NOMO-1 treated with DMSO at 0.1 percent for 48 hours (cell line): ENCODE measurements around the gene NPRL2.
A peak's percentile ranks its signal among the peaks of the same experiment; 100 is the strongest.

Experiments
- DNase-seq: peaks from one replicate; lab custom pipeline; 2025; ENCODE audit not compliant: unreplicated experiment; lab: John Stamatoyannopoulos, UW

Gene NPRL2

DNA sequence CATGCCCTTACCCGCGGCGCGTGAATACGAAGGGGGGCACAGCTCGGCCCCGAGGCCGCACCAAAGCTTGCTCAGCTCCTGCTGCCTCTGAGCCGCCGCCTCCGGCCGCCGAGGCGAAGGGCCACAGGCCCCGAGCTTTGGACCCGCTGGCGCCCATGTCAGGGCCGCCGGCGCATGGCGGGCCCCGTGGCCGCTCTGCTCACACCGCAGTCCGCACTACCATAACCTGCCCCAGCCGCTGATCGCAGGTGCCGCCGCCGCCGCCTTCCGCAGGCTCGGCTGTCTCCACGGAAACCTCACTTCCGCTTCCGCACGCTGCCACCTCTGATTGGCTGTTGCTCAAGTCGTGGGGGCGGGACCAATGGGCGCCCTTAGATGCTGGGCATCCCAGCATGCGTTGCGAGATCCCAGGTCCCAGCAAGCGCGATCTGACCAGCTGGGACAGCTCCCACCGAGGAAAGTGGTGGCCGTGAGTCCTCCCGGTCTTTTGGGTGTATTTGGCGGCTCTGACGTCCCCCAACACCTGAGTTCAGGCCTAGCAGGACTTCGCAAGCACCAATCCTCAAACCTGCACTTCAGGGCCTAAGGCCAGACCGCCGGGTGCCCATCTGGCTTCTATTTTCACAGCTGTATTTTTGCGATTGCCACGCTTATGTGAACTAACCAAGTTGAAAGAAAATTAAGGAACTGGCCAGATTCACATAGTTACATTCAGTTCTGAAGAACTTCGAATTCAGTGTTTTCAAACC lies 22.5 kb downstream of the NPRL2 start, which contains the start of gene TUSC2:
Gene TUSC2 (minus strand): TSS at position 281 of the 749 bp plus-strand sequence. CDS start 124 bp downstream, at position 157.
- DNase-seq: peak; percentile 97

DNA sequence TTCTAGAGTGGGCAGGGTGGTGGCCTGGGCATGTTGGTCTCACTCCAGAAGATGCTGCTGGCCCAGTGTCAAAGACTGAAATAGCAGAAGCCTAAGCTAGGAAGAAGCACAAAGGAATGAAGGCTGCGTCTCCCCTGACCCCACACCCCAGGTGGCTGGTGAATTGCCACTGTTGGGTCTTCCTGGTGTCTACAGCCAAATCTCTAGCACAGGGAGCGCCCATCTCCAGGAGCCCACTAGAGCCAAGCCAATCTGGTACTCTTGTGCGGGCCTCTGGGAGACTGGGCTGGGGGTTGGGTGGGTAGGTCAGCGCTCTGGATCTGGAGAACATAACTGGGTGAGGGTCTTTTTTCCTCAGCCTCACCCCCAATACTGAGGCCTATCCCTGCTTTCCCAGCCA lies 23.4 kb downstream of the NPRL2 start:
- DNase-seq: no peak

DNA sequence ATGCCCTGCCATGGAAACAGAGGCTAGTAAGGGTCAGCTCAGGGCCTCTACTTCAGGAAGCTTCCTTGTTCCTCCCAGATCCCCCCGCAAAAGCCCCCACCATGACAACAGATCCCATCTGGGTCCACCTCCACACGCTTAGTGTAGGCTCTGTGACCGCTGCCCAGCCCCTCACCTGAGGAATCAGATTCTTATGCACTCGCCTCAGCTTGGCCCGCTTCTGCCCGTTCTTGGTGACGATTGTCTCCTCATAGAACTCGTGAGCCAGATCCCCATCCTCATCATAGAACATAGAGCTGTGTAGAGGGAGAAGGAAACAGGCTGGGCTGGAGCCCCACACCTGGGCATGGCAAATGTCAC lies 24.4 kb downstream of the NPRL2 start:
- DNase-seq: no peak

DNA sequence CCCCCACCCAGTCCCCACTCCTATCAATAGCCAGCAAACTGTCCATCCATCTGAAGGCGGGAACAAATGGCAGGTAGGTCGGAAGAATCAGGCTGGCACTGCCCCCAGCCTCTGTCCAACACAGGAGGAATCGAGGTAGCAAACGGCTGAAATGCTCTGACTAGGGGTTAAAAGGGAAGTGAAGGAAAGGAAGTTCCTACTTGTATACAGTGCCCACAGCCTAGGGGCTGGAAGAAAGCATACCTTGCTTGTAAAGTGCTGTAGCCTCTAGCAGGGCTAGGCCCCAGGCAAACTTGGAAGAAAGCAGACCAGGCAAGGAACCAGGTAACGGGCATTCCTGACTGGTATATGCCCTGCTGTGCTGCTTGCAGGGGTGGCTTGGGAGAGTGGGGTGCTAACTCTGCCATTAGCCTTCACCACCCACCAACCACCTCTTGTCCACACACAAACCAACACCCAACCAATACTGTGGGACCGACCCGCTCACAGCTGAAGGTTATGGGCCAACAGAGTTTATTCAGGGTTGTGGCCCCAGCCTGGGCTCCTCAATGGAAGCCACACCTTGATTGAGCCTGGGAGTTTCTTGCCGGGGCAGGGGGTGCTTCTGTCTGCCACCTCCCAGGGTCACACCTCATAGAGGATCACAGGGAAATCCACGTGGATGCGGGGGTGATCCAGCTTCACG lies 24.9 kb downstream of the NPRL2 start:
- no peak for DNase-seq

DNA sequence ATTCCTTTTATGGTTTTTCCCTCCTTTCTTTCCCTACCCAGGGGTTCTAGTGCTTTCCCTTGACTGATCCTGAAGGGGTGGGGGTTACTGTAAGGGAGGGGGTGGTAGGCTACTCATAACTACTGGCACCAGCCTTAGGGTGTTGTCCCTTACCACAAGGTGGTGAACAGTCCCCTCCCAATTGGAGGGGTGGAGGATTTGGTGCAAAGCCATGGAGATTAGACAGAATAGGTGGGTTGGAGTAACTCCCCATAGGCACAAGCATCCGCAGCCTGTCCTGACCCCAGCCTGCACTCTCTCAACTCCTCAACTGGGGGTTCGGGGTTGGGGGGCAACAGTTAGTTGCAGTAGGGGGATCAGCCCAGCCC lies 25.5 kb downstream of the NPRL2 start:
- no peak for DNase-seq

DNA sequence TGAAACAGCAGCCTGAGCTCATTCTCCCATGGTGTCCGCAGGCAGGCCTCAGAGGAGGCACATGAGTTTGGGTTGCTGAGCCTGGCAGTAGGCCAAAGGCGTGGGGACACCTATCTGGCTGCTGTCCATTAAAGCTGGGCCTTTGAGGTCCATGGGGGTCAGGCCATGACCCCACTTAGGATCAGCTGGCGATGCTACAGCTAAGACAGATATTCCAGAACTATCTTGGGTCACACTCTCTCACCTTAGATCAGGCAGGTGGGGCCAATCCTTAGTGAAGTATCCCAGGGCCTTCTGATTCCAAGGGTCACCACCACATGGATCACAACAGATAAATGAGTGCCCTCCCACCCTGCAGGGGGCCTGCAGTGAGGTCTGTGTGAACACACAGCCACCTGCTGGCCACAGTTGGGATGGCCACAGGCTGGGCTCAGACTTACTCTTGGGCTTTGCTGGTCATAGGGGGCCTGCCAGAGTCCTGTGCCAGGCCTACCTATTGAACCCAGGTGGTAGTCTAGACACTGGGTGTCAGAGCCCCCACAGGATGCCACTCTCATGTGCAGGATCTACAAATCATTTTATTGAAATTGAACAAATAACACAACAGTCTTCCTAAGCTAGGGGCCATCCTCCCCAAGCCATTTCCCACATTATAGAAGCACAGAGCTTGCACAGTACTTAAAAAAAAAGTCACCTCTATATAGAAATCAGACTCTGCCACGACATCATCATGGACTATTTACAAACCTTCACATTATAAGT lies 26.0 kb downstream of the NPRL2 start:
- DNase-seq: peak; percentile 35

DNA sequence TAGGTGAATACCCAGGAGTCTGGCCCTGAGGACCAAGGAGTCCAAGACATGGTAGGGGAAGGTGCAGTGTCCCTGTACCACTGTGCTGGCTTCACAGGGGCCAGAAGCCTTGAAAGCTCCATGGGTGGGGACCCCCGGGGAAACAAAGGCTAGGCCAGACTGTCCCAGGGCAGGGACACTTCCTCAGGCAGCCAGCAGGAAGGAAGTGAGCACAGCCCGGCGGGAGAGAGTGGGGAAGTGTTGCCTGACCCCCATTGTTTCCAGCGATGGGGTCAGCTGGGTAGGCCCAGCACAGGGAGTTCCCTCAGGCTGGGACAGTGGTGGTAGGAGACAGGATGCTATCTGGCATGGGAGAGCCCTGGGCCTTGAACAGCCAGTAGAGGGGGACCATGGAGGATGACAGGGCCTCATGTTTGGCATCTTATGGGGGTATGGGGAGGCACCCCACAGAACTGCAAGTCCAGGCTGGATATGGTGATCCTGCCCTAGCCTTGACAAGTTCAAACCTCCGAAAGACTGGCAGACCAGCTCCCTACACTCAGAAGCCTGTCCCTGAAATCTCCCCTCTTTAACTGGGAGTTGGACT lies 26.9 kb downstream of the NPRL2 start:
- DNase-seq: no peak

DNA sequence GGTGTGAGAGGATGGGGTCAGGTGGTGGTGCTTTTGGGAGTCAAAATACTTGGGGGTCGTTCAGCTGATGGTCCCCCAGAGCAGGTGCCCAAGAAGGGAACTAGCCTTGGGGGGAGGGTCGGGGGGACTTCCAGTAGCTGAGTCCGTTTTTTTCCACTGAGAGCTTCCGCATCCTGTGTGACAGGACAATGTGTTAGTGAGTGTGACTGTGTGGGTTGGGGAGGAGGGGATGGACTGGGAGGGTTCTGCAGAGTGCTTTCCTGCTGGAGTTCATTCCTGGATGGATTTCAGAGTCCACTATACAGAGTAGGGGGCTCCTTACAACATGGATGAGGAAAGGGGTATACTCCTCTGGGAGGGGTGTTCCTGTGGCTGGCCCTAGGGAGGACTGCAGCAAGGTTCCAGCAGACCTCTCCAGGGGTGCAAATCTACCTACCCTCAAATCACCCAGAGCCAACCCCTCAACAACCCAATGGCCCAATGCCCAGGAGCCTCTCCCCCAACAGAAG lies 27.4 kb downstream of the NPRL2 start:
- no peak for DNase-seq

DNA sequence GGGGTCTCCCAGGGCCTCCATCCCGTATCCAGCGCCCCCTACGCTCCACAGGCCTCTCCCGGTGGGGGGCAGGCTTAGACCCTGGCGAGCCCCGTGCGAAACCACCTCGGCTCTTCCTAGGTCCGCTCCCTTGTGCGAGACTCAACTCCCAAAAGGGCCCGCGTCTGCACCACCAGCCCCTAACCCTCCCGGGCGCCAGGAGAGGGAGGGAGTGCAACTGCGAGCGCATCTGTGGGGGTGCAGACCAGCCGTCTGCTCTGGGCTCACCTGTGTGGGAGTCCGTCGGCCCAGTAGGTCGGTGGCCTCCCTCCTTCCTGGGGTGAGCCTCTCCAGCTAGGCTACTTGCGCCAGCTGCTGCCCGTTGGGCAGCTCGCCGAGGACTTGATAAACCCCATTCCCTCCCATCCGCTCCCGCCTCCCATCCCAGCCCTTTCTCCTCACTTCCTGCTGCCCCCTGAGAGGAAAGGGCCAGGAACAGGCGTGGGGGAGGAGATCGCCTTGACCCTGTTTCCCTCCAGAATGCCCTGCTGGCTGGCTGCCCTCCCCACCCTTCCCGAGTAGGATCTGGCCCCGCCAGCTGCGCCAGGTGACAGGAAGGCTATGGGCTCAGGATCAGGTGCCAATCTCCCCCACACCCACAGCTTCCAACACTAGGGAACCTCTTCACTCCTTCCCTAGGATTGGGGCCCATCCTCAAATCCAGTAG lies 28.0 kb downstream of the NPRL2 start, which contains the start of gene HYAL2:
Gene HYAL2 (minus strand): TSS at position 360 of the 706 bp plus-strand sequence. CDS start 2,256 bp downstream, outside the sequence.
- DNase-seq: no peak

DNA sequence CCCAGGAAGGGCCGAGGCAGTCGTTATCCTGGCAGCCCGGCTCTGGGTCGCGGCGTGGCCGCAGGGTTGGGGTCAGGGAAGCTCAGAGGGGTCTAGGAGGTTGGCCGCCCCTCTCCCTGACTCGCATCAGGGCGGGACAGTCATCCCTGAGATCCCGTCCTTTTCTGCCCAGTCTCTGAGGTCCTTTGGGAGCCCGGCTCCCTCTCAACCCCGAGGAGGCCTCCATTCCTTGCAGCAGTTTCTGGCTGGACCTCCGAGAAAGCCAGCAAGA lies 28.5 kb downstream of the NPRL2 start:
- DNase-seq: no peak

DNA sequence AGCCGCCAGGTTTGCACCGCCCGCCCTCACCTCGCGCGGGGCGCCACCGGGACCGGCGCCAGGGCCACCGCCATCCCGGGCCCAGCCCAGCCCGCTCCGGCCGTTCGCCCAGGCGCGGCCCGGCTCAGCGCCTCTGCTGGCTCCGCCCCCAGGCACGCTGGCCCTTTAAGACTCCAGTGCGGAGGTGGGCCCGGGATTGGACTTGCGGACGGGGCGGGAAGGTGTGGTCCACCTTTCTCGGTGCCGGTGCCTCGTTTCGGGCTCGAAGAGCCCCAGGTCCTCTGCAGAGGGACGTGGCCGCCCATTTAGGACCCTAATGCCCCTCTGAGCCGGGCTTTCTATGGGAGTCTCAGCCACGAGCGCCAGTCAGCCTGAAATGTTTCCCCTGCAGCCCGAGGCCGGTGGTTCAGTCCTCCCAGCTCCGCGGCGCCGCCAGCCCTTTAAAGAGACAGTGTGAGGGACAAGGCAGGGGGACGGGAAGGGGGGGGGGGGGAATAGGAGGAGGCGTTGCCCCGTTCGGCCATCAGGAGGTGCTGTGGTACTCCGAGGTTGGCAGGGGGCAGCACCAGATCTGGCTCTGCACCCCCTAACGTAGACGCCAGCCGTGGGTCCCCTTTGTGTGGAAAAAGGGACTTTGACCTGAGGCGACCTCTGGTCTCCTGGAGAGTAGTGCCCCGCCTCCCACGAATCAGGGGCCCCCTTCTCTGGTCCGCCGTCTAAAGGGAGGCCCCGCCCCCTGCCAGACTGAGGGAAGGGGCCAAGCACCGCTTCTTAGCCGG lies 29.1 kb downstream of the NPRL2 start:
- DNase-seq: peak; percentile 85

DNA sequence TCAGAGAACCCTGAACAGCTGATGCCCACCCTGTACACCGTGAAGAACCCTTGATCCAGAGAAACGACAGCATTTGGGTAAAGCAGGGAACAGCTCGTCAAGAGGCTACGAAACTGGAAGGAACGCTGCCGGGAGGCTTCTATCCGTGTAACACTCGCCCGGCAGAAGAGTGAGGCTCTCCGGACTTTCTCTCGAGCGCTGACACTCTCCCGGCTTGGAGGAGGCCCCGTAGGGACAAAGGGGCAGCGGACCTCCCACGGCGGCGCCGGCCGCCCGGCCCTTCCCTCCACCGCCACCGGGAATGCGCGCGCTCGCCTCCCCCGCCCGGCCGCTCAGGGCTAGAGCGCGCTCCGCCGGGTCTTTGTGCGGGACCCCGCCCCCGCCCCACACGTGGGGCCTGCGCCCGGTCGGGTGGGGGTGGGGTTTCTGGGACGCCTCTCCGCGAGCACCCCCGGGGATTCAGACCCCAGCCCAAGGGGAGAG lies 29.7 kb downstream of the NPRL2 start:
- DNase-seq: peak; percentile 28

DNA sequence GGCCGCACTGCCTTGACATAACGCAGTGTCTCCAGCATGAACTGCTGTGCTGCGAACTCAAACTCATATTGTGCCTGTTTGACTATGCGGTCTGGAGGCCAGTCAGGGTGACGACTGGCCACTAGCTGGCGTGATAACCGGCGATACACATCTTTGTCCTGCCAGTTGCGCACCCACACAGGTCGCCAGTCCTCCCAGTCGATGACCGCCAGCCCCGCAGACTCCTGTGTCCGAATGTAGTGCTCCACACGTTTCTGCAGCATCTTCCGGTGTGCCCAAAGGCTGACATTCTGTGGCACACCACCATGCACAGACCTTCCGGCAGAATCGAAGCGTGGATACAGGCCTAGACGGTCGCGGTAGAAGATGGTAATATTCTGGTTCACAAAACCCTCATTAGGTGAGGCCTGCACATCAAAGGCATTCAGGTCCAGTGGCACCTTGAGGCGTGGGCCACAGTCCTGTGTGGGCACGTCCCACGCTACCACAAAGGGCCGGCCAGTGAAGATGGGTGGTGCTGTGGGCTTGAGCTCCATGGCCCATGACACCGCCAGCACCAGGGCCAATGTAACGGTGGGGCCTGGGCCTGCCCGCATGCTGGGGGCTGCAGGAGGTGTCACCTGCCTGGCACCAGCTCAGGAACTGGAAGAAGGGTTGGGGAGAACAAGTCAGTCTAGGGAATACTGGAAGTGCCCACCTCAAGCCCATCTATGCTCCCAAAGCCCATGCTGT lies 30.5 kb downstream of the NPRL2 start:
- no peak for DNase-seq

DNA sequence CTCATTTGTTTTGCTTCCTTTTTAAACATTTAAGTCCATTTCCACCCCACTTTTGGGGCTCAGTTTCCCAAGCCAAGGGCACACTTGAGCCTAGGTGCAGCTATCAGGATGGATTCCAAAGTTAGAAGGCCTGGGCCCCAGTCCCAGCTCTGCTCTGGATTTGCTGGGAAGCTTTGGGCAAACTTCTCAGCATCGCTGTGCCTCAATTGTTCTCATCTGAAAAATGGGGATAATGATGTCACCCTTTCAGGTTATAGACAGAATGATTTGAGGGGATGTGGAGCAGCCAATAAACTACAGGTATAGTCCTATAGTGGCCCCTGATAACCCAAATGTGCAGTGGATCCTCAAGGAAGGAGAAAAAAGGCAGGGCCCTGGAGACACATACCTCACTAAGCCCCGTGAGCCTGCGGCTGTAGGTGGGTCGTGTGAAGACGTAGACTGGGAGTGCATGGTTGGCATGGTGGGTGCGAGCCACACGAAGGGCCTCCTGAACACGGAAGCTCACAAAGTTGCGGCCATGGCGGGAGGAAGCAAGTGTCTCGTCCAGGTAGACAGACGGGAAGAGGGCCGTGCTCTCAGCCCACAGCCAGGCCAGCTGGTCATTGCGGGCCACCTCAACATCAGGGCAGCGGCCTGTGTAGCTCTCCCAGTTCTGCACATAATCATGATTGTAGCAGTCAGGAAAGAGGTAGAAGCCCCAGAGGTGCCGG lies 31.2 kb downstream of the NPRL2 start:
- DNase-seq: no peak

DNA sequence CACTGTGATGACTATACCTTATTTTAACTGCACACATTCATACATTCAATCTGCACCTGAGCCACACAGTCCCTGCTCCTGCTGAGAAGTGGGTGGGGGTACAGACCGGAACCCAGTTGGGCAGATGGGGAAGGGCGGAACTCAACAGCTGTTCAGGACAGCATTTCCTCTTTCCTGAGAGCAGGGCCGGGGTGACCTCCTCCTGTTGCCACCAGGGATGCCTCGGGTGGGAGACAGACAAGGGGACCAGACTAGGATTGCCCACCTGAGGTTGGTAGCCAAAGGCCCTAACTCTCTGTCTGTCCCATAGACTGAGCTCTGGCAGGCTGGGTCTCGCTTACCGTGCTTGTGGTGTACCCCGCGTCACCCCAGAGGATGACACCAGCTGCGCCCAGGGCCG lies 32.0 kb downstream of the NPRL2 start:
- no peak for DNase-seq

DNA sequence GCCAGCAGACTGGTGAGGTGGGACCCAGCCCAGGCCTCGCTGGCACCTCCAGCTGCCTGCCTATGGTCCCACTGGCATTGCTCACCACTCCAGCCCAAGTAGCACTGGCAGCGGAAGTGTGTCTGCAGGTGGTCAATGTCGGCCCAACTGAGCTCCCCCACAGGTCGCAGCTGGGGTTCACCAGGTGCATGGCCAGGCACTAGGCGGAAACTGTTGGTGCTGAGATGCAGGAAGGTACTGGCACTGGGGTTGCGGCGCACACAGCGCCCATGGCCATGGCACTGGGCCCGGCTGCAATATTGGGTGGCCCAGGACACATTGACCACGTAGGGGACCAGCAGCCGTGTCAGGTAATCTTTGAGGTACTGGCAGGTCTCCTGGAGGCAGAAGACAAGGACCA lies 32.4 kb downstream of the NPRL2 start:
- DNase-seq: no peak

DNA sequence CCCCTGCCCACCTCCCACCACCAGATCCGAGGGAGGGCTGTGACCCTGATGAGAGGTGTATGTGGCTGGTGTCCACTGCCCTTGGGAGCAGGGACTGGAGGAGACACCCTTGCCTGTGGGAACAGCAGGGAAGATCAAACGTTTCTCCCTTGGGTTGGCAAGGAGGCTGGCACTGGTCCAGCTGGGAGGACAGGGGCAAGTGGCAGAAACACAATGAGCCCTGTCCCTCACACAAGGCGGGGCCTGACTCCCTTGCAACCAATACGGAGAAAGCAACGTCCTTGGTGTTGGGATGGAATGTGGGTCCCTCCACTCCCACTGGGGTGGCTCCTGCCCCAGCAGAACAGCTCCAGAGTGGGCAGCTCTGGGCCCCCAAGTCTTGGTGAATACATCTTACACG lies 33.3 kb downstream of the NPRL2 start:
- no peak for DNase-seq

DNA sequence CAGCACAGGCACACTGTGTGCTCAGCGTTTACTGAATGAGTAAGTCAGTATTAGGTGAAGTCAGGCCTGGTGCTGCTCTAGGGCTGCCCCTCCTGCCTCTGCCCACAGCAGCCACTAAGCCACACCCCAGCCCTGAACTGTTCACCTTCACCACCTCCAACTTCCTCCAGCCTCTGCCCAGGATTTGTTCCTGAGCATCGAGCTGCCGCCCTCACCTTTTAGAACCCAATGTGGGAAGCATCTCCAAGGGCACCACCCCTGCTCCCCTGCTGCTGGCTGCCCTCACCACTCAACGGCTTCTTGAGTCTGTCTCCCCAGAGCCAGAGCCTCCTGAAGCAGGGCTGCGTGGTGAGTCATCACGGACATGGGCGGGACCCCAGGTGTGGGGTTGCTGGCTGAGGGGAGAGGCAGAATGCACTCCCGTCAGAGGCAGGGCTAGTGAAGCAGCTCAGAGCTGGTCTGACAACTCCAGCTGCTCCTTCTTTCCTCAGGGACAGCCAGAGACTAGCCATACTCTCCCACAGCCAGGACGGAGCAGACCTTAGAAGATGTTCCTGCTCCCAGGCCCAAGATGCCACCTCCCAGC lies 33.8 kb downstream of the NPRL2 start:
- no peak for DNase-seq
